ENCODE measurements around the gene GGCX. TPM values are rescaled to one million over a fixed set of nuclear protein-coding genes. Genes with fewer than 3 reads are reported as not detected.

Gene GGCX
- total RNA-seq, 4 donors from 2014 or later, result 15.8 to 37.1 (median 25.8) TPM

DNA sequence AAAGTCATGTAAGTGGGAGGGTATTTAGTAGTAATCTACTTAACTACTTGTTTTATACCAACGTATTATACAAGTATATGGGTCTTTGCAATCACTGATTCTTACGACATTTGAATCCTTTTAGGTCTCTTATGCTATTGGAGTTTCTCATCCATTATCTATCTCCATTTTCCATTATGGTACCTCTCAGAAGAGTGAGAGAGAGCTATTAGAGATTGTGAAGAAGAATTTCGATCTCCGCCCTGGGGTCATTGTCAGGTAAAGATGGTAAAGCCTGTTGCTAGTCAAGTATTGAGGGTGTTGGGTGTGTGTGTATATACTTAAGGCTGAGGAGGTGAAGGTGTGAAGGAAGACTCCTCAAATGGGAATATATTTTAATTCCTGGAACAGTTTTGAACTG, 18.5 kb downstream of the GGCX start:
- intact Hi-C loops (cut with DNase I; ENCODE audit: low total_unique reads), result no loop called here
- no peak for TF ChIP-seq POLR2A (IDR thresholded peaks at IDR 0.05)
- TF ChIP-seq, protein P1, sequence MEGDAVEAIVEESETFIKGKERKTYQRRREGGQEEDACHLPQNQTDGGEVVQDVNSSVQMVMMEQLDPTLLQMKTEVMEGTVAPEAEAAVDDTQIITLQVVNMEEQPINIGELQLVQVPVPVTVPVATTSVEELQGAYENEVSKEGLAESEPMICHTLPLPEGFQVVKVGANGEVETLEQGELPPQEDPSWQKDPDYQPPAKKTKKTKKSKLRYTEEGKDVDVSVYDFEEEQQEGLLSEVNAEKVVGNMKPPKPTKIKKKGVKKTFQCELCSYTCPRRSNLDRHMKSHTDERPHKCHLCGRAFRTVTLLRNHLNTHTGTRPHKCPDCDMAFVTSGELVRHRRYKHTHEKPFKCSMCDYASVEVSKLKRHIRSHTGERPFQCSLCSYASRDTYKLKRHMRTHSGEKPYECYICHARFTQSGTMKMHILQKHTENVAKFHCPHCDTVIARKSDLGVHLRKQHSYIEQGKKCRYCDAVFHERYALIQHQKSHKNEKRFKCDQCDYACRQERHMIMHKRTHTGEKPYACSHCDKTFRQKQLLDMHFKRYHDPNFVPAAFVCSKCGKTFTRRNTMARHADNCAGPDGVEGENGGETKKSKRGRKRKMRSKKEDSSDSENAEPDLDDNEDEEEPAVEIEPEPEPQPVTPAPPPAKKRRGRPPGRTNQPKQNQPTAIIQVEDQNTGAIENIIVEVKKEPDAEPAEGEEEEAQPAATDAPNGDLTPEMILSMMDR (IDR thresholded peaks at IDR 0.05), result no peak

DNA sequence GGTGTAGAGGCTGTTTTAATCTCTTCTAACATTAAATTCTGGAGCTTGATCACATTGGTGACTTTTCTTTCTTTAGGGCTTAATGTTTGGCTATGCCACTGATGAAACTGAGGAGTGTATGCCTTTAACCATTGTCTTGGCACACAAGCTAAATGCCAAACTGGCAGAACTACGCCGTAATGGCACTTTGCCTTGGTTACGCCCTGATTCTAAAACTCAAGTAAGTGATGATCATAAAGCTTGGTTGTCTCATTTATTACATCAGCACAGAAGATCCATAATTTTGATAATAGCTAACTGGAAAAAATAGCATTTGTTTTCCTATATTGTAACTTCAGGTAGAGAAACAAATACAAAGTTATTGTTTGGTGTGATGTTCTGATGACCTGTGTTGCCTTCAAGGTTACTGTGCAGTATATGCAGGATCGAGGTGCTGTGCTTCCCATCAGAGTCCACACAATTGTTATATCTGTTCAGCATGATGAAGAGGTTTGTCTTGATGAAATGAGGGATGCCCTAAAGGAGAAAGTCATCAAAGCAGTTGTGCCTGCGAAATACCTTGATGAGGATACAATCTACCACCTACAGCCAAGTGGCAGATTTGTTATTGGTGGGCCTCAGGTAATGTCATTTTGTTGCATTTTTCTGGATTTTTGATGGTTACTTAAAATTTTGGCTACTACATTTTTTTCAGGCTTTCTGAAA, 19.4 kb downstream of the GGCX start:
- intact Hi-C loops (cut with DNase I; ENCODE audit: low total_unique reads), result no loop called here
- TF ChIP-seq, protein P1 (IDR thresholded peaks at IDR 0.05), result no peak
- TF ChIP-seq POLR2A (IDR thresholded peaks at IDR 0.05), result no peak
- WGBS, 2 donors, result 33% methylated on average over 5 of the region's 5 CpGs
- peak in 1 of 2 donors; percentile 70 for DNase-seq (ENCODE audit: low spot score in 2 of 2)
- H3K4me3 ChIP-seq (ENCODE audit: low read depth, poor library complexity, severe bottlenecking), result no peak overlapping the region

More for the DNA sequence above, 18.5 kb downstream of the GGCX start:
- no peak overlapping the region for H3K4me3 ChIP-seq (ENCODE audit: low read depth, poor library complexity, severe bottlenecking)
- DNase-seq (ENCODE audit: low spot score in 2 of 2), result no peak
- 67 to 71% methylated on average over 4 of the region's 4 CpGs for WGBS, 2 donors

DNA sequence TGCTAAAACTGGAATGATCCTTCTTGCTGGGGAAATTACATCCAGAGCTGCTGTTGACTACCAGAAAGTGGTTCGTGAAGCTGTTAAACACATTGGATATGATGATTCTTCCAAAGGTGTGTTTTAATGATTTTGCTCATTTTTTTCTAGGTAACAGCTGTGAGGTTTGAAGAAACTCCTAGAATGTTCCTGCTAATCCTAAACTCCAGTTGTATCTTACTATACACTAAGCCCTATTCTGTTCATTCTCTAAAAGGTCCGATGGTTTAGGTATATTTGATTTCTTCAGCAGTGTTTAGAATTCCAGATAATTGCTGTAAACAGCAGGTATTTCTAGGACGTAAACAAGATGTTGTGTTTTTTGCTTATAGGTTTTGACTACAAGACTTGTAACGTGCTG, 20.0 kb downstream of the GGCX start:
- intact Hi-C loops (cut with DNase I; ENCODE audit: low total_unique reads), result no loop called here
- TF ChIP-seq, protein P1 (IDR thresholded peaks at IDR 0.05), result no peak
- TF ChIP-seq POLR2A (IDR thresholded peaks at IDR 0.05), result no peak
- WGBS, 2 donors, result 25 to 33% methylated on average over 4 of the region's 4 CpGs
- H3K4me3 ChIP-seq (ENCODE audit: low read depth, poor library complexity, severe bottlenecking), result no peak overlapping the region
- DNase-seq (ENCODE audit: low spot score in 2 of 2), result no peak

DNA sequence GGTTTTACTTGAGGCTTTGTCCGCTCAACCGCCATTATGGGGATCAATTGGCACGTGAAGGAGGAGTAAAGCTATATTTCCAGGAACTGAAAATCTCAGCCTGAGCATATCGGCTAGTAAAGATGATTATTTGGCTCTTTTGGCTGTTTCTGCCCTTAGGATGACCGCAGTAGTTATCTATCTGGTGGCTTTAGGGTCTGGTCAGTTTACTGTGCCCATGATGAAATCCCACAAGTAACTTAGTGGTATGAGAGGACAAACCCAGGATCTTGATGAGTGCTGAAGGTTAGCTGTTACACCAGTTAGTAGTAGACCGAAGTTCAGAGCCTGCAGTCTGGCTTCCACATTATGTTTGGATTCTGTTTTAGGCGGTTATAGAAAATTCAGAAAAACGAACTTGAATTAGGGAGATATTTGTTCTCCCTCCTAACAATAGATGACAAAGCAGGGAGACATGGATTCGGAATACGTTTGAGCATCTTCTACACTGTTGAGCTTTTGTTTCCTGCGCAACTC, 21.1 kb downstream of the GGCX start:
- WGBS, 2 donors, result 5 to 6% methylated on average over 11 of the region's 11 CpGs
- intact Hi-C loops (cut with DNase I; ENCODE audit: low total_unique reads), result no loop called here
- peak overlapping the region; percentile 88 for H3K4me3 ChIP-seq (ENCODE audit: low read depth, poor library complexity, severe bottlenecking)
- TF ChIP-seq, protein P1 (IDR thresholded peaks at IDR 0.05), result no peak
- TF ChIP-seq POLR2A (IDR thresholded peaks at IDR 0.05), result no peak
- DNase-seq (ENCODE audit: low spot score in 2 of 2), result no peak

DNA sequence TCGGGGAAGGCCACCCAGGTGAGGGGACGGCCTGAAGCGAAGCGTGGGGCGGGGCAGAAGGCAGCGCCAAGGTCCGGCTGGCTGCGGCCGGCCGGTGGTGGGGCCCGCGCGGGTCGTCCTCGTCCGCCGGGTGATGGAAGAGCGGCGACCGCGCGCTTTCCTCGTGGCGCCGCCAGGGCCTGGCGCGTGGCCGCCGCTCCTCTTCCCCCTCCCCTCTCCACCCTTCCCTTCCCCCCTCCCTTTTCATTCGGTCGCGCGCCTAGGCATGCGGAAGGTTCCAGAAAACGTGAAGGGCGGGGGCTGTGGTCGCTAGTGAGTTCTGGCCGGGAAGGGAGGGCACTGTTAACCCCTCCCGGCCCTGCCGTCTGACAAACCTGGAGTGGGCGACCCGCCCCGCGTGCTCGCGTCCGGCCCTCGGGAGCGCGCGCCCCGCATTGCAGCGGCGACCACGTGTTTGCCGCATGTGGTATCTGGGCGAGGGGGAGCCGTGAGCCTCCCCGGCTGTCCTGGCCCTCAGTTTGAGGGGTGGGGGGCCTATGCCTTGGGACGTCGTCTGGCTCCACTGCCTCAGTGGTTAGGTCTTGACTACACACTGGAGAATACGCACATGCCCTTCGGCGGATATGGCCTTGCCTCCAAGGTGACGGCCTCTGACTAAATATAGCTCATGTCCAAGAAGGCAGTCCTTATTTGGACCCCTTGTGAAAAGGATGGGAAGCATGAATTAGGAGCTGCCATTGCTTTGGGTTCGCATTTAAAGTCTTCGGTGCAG, 21.7 kb downstream of the GGCX start:
- intact Hi-C loops (cut with DNase I; ENCODE audit: low total_unique reads), result no loop called here
- H3K4me3 ChIP-seq (ENCODE audit: low read depth, poor library complexity, severe bottlenecking), result peak overlapping the region; percentile 88
- WGBS, 2 donors, result 0 to 1% methylated on average over 42 to 52 of the region's 67 CpGs
- TF ChIP-seq, protein P1 (IDR thresholded peaks at IDR 0.05), result no peak
- DNase-seq (ENCODE audit: low spot score in 2 of 2), result peak; percentile 73 to 94
